ENCODE measurements around the gene WASL. TPM values are rescaled to one million over a fixed set of nuclear protein-coding genes. Genes with fewer than 3 reads are reported as not detected.
A peak's percentile ranks its signal among the peaks of the same experiment; 100 is the strongest.

Gene WASL
- total RNA-seq, 1 experiment from 2014 or later: 32.1 TPM

GRCh38 chr7:123771256-123771655, 22.5 kb upstream of the WASL start:
- H3K9me3 ChIP-seq (ENCODE audit: low read depth, low read length, poor library complexity, severe bottlenecking): no peaks in the 10 kb centered on the region
- CTCF ChIA-PET: interaction anchor here (0.6 to 1.1 kb wide), 2 partner anchors 101 to 1287 kb away, joined by 3 to 4 read pairs; no protein-coding TSS in a partner anchor
- no peak overlapping the region for H3K27ac ChIP-seq (ENCODE audit: low read depth, low read length, poor library complexity, severe bottlenecking)
- no peaks in the 10 kb centered on the region for H3K4me1 ChIP-seq (ENCODE audit: insufficient read depth, low read length, poor library complexity, severe bottlenecking)
- no peak for DNase-seq (ENCODE audit: low spot score)
- H3K4me3 ChIP-seq (ENCODE audit: low read depth, low read length, poor library complexity, severe bottlenecking): no peak overlapping the region
- intact Hi-C loops (cut with micrococcal nuclease; ENCODE audit: unreplicated experiment): no loop called here
- BruUV-seq (replicated peaks): no TSS peak
- TF ChIP-seq EZH2 (IDR thresholded peaks at IDR 0.05; ENCODE audit: borderline replicate concordance, low read depth, low read length, poor library complexity, severe bottlenecking) (no peak), CTCF (conservative IDR thresholded peaks at IDR 0.05; ENCODE audit: low read depth, low read length) (no peak; the same call in 1 of the 2 replicates)
- POLR2A ChIA-PET (ENCODE audit: low non-redundant PET): no interaction called here
- no peaks in the 10 kb centered on the region for H3K27me3 ChIP-seq (replicated peaks; ENCODE audit: insufficient read depth, low read depth, low read length, poor library complexity)
- H3K36me3 ChIP-seq (ENCODE audit: insufficient read depth, low read length, poor library complexity, severe bottlenecking): no peaks in the 10 kb centered on the region

GRCh38 chr7:123770378-123770777, 21.6 kb upstream of the WASL start:
- TF ChIP-seq CTCF (conservative IDR thresholded peaks at IDR 0.05; ENCODE audit: low read depth, low read length): no peak
- DNase-seq (ENCODE audit: low spot score): peak; percentile 56
- ChIA-PET CTCF (interaction anchor here (1.1 kb wide), 1 partner anchor 102 kb away, joined by 3 read pairs; no protein-coding TSS in a partner anchor), POLR2A (ENCODE audit: low non-redundant PET) (no interaction called here)
- no TSS peak for BruUV-seq (replicated peaks)
- H3K4me1 ChIP-seq (ENCODE audit: insufficient read depth, low read length, poor library complexity, severe bottlenecking): no peaks in the 10 kb centered on the region
- no peaks in the 10 kb centered on the region for H3K36me3 ChIP-seq (ENCODE audit: insufficient read depth, low read length, poor library complexity, severe bottlenecking)
- H3K9me3 ChIP-seq (ENCODE audit: low read depth, low read length, poor library complexity, severe bottlenecking): no peaks in the 10 kb centered on the region
- peak overlapping the region; percentile 21 for H3K4me3 ChIP-seq (ENCODE audit: low read depth, low read length, poor library complexity, severe bottlenecking)
- no peak overlapping the region for H3K27ac ChIP-seq (ENCODE audit: low read depth, low read length, poor library complexity, severe bottlenecking)
- intact Hi-C loops (cut with micrococcal nuclease; ENCODE audit: unreplicated experiment): no loop called here
- H3K27me3 ChIP-seq (replicated peaks; ENCODE audit: insufficient read depth, low read depth, low read length, poor library complexity): no peaks in the 10 kb centered on the region

DNA sequence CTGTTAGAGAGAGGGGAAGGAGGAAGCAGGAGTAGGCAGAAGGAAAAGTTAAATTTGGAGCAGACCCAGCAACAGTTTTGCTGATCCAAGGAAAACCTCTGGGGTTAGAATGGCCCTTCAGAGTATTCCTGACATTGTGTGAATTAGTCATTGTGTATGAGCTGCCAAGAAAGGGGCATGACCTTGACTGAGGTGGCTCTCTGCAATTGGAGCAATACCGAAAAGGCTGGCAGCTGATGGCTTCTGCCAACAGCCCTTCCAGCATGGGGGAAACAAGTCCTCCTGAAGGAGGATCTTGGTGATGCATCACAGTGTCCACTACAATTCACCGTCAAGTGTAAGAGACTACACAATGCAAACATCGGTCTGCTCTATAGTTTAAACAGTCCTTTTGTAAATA, 20.6 kb upstream of the WASL start:
- Histone ChIP-seq H3K4me1 (ENCODE audit: insufficient read depth, low read length, poor library complexity, severe bottlenecking) (no peaks in the 10 kb centered on the region), H3K27me3 (replicated peaks; ENCODE audit: insufficient read depth, low read depth, low read length, poor library complexity) (no peaks in the 10 kb centered on the region), H3K4me3 (ENCODE audit: low read depth, low read length, poor library complexity, severe bottlenecking) (no peak overlapping the region), H3K36me3 (ENCODE audit: insufficient read depth, low read length, poor library complexity, severe bottlenecking) (no peaks in the 10 kb centered on the region), H3K27ac (ENCODE audit: low read depth, low read length, poor library complexity, severe bottlenecking) (no peak overlapping the region), H3K9me3 (ENCODE audit: low read depth, low read length, poor library complexity, severe bottlenecking) (no peaks in the 10 kb centered on the region)
- intact Hi-C loops (cut with micrococcal nuclease; ENCODE audit: unreplicated experiment): no loop called here
- POLR2A ChIA-PET (ENCODE audit: low non-redundant PET): no interaction called here
- no peak for DNase-seq (ENCODE audit: low spot score)
- TF ChIP-seq EZH2 (IDR thresholded peaks at IDR 0.05; ENCODE audit: borderline replicate concordance, low read depth, low read length, poor library complexity, severe bottlenecking): no peak
- CTCF ChIA-PET: no interaction called here
- BruUV-seq (replicated peaks): no TSS peak

DNA sequence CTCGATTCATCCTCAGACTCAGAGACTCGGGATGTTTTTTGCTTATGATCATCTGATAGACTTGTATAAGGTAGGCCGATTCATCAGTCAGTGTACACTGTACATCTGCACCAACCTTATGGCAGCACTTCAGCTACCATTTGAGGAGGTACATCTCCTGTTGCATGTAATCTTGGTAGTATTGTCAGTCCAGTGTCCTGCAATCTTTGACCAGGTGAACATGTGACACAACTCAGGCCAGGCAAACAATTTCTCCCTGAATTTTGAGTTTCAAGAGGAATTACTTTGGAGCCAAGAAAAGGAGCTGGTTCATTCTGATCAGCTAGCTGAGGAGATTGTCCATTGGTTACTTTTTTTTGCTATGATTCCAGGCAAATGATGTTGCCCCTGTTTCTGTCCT, 19.7 kb upstream of the WASL start:
- intact Hi-C loops (cut with micrococcal nuclease; ENCODE audit: unreplicated experiment): no loop called here
- H3K36me3 ChIP-seq (ENCODE audit: insufficient read depth, low read length, poor library complexity, severe bottlenecking): no peaks in the 10 kb centered on the region
- POLR2A ChIA-PET (ENCODE audit: low non-redundant PET): no interaction called here
- no peak overlapping the region for H3K4me3 ChIP-seq (ENCODE audit: low read depth, low read length, poor library complexity, severe bottlenecking)
- no peaks in the 10 kb centered on the region for H3K4me1 ChIP-seq (ENCODE audit: insufficient read depth, low read length, poor library complexity, severe bottlenecking)
- TF ChIP-seq CTCF (conservative IDR thresholded peaks at IDR 0.05; ENCODE audit: low read depth, low read length) (no peak), EZH2 (IDR thresholded peaks at IDR 0.05; ENCODE audit: borderline replicate concordance, low read depth, low read length, poor library complexity, severe bottlenecking) (no peak)
- BruUV-seq (replicated peaks): no TSS peak
- CTCF ChIA-PET: no interaction called here
- H3K27me3 ChIP-seq (replicated peaks; ENCODE audit: insufficient read depth, low read depth, low read length, poor library complexity): no peaks in the 10 kb centered on the region
- DNase-seq (ENCODE audit: low spot score): no peak
- no peak overlapping the region for H3K27ac ChIP-seq (ENCODE audit: low read depth, low read length, poor library complexity, severe bottlenecking)
- H3K9me3 ChIP-seq (ENCODE audit: low read depth, low read length, poor library complexity, severe bottlenecking): no peaks in the 10 kb centered on the region

All from A673 (cell line).